B cell (primary cell): ENCODE data around the gene FXYD7.

Experiments used
- EZH2 ChIP-seq: IDR thresholded peaks from 2 replicates; pipeline ENCODE4 v1.6.1; 2012; ENCODE audit warnings: borderline replicate concordance, low read depth, mild to moderate bottlenecking, moderate library complexity, low read length; ENCODE audit not compliant: insufficient read depth, poor library complexity, severe bottlenecking
- TF ChIP-seq, protein P1 (sequence below): fragments of 200-600 bp; IDR thresholded peaks from one replicate; pipeline ENCODE4 v1.8.0; 2022; ENCODE audit warnings: antibody characterized with exemption, mild to moderate bottlenecking

DNA sequence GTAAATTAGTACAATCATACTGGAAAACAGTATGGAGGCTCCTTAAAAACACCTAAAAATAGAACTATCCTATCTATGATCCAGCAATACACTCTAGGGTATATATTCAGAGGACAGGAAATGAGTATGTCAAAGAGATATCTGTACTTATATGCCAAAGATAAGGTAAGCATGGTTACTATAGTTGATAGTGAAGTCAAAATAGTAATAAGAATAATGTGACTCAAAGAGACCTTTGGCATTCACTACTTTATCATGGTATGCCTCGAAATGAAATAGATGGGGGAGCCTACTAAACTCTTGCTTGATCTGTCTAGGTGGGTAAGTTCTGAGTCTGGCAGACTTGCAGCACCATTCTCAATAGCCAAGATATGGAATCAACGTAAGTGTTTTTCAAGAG, 41.8 kb downstream of the FXYD7 start:
- TF ChIP-seq, protein P1, sequence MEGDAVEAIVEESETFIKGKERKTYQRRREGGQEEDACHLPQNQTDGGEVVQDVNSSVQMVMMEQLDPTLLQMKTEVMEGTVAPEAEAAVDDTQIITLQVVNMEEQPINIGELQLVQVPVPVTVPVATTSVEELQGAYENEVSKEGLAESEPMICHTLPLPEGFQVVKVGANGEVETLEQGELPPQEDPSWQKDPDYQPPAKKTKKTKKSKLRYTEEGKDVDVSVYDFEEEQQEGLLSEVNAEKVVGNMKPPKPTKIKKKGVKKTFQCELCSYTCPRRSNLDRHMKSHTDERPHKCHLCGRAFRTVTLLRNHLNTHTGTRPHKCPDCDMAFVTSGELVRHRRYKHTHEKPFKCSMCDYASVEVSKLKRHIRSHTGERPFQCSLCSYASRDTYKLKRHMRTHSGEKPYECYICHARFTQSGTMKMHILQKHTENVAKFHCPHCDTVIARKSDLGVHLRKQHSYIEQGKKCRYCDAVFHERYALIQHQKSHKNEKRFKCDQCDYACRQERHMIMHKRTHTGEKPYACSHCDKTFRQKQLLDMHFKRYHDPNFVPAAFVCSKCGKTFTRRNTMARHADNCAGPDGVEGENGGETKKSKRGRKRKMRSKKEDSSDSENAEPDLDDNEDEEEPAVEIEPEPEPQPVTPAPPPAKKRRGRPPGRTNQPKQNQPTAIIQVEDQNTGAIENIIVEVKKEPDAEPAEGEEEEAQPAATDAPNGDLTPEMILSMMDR, result no peak
- no peak for TF ChIP-seq EZH2
